Forelimb muscle (tissue), 1 donor: ENCODE results near the gene EGR2. TPM values are rescaled to one million over a fixed set of nuclear protein-coding genes. Genes with fewer than 3 reads are reported as not detected.
A peak's percentile ranks its signal among the peaks of the same experiment; 100 is the strongest.
"Not testable (repeated sequence)": the region's sequence is repeated elsewhere in the genome, so short reads cannot be mapped to it uniquely, and the experiment has no call there.

Source experiments
- DNase-seq: peaks from one replicate; pipeline ENCODE4 v3.0.0-alpha.2; 2013; ENCODE audit warnings: low read depth
- polyA plus RNA-seq: library from polyadenylated mRNA; unstranded; fragments of 120-200 nt; gene quantifications from one replicate; pipeline ENCODE4 v1.2.1, GENCODE V29; 2013; ENCODE audit not compliant: insufficient read length

Gene EGR2
- polyA plus RNA-seq, 1 donor = 2.5 TPM

- no peak for DNase-seq
Measured at GRCh38 chr10:62795100-62795499, 21.1 kb downstream of the EGR2 start.

DNA sequence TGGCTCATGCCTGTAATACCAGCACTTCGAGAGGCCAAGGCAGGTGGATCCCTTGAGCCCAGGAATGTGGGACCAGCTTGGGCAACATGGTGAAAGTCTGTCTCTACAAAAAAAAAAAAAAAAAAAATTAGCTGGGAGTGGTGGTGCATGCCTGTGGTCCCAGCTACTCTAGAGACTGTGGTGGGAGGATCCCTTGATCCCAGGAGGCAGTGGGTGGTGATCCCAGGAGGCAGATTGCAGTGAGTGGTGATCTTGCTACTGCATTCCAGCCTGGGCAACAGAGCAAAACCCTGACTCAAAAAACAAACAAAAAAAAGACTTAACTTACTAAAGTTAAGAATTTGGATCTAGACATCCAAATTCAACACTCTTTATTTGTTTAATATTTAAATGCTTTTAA lies 21.9 kb downstream of the EGR2 start:
- DNase-seq = no peak

DNA sequence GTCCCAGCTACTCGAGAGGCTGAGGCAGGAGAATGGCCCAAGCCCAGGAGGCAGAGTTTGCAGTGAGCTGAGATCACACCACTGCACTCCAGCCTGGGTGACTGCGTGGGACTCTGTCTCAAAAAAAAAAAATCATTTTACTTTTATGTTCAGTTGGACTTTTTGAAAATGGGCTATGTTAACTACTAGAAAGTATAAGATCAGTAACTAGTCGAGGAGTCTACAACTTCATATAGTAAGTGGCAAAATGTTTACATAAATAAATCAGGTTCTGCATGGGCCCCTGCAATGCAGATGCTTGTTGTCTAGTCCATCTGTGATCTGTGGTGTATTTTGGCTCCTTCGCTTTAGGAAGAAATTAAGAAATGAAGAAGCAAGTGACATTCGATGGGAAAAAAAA lies 23.9 kb downstream of the EGR2 start:
- DNase-seq = no peak

GRCh38 chr10:62790571-62790970 lies 25.6 kb downstream of the EGR2 start:
- no peak for DNase-seq

DNA sequence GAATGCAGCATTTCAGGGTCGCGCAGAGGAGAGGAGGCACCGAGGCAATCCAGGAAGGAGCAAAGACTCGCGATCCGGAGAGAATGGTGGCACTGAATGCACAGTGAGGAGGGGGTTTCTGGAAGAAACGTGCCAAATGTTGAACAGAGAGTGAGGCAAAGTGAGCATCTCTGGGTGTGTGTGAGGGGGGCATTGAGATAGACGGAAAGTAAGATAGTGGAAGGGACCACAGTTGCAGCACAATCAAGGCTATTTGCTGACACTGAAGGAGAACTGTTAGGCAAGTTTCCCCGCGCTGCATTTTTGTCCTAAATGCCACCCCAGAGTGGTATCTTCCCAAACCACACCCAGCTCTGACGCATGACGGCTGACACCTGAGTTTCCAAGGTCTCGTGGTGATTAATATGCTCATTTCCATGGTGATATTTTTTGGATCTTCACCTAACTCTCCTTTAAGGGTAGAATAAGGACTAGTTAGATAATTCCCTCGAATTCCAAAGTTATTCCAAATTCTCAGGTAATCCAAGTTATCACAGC lies 26.1 kb downstream of the EGR2 start:
- DNase-seq = no peak

- DNase-seq = peak; percentile 14
Measured at GRCh38 chr10:62788861-62789467, 27.2 kb downstream of the EGR2 start.

DNA sequence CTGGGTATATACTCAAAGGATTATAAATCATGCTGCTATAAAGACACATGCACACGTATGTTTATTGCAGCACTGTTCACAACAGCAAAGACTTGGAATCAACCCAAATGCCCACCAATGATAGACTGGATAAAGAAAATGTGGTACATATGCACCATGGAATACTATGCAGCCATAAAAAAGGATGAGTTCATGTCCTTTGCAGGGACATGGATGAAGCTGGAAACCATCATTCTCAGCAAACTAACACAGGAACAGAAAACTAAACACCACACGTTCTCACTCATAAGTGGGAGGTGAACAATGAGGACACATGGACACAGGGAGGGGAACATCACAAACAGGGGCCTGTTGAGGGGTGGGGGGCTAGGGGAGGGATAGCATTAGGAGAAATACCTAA lies 27.9 kb downstream of the EGR2 start:
- DNase-seq = not testable (repeated sequence)

DNA sequence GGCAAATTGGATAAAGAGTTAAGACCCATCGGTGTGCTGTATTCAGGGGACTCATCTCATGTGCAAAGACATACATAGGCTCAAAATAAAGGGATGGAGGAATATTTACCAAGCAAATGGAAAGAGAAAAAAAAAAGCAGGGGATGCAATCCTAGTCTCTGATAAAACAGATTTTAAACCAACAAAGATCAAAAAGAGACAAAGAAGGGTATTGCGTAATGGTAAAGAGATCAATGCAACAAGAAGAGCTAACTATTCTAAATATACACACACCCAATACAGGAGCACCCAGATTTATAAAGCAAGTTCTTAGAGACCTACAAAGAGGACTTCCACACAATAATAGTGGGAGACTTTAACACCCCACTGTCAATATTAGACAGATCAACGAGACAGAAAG lies 31.6 kb downstream of the EGR2 start:
- not testable (repeated sequence) for DNase-seq

DNA sequence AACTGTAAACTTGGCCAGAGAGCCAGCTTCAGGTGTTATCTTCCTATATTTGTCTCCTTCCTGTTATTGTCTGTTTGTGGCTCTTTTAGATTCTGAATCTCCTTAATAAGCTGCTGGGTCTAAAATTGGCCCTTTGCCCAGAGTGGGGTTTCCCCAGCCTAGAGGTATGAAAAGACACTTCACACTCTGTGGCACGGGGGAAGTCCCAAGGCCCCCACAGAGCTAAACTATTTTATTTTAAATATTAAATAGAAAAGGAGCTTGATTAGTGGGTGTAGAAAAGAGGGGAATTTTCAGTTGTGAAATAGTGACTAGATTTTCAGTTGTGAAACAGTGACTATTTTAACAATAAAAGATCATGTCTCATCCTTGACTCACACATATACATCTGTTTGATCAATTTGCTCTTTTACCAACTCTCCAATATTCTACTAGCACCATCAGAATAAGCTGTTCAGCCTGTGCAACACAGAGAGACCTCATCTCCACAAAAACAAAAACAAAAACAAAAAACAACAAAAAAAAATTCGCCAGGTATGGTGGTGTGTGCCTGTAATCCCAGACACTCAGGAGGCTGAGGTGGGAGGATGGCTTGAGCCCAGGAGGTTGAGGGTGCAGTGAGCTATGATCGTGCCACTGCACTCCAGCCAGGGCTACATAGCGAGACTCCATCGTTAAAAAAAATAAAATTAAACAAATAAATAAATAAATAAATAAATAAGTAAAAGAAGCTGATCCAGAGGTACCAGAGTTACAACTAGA lies 36.5 kb downstream of the EGR2 start:
- no peak for DNase-seq

DNA sequence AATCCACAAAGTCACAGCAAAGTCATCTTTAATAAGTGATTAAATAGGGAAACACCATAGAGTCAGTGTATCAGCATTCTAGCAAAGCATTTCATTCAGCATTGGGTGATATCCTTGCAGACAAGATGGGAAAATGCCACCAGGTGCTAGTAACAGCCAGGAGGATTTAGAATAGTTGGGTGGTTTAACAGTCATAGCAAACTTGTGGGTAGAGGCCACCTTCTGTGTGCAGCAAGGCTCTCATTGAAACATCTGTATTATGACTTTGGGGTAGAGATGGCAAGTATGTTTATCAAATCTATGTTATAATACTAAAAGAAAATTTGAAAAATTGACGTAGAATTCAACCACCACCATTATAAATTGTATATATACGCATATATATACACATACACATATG lies 38.0 kb downstream of the EGR2 start:
- no peak for DNase-seq

GRCh38 chr10:62772186-62772974 lies 43.8 kb downstream of the EGR2 start:
- DNase-seq = no peak

GRCh38 chr10:62769574-62770242 lies 46.5 kb downstream of the EGR2 start:
- DNase-seq = no peak

DNA sequence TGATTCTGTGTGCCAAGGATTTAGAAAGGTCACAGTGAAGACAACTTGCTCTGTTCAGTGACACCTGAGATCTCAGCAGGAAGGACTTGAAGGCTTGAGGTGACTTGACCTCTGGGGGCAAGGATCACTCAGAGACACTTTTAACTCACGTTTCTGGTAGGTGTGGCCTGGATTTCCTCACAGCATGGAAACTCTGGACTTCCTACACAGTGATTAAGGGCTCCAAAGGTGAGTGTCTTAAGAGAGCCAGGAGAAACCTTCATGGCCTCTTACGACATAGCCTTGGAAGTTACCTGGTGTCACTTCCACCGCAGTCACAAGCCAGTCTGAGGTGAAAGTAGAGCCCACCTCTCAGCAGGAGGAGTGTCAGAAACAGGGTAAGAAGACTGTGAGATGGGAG lies 49.8 kb downstream of the EGR2 start:
- DNase-seq = no peak

DNA sequence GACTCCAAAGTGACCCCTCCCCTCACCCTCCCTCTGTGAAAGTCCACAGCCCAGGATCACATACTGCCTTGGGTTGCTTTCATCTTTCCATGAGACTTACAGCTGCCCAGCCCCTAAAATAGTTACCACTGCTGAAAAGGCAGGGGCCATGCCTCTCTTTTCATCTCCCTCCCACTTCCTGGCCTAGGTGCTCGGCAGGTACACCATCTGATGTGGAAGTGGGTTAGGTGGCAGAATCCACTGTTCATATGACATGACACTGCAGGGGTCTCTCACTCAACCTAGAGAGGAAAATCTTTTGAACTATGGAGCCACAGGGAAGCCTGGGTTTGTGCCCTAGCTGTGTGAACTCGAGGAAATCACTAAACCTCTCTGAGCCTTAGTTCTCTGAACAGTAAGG lies 50.4 kb downstream of the EGR2 start:
- no peak for DNase-seq

DNA sequence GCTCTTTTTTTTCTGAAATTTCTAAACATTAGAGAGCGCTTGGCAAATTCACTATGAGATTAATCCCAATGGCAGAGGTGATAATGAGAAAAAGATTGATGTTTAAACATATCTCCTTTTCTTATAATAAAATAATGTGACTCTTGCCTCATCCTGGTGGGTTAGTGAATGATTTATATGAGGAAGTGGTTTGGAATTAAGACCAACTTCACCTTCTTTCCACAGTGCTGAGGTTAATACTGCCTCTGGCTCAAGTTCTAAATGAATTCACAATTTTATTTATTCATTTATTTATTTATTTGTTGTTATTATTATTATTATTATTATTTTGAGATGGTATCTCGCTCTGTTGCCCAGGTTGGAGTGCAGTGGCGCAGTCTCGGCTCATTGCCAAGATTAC lies 52.2 kb downstream of the EGR2 start:
- DNase-seq = no peak

DNA sequence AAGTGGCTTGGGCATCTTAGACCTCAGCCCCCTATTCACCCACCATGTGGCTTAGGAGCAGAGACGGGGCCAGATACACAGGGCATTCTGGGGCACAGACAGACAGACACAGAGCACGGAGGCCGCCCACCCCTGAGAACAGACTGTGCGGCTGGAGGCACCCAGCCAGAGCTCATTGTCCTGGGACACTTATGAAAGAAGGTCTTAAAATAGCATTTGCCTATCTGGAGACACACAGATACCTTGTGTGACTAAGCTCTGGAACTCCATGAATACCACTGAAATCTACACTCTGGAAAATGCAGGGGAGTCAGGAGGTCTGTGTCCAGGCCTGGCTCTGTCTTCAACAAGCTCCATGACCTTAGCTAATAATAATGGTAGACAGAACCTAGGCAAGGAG lies 53.0 kb downstream of the EGR2 start:
- no peak for DNase-seq

Other genes with a start within 250 kb of the EGR2 start
- gene ADO, start 11.6 kb downstream of the EGR2 start, polyA plus RNA-seq = 12.7 TPM